NCI-H146 (cell line): ENCODE results near the gene RASSF4.
"Not testable (repeated sequence)": the region's sequence is repeated elsewhere in the genome, so short reads cannot be mapped to it uniquely, and the experiment has no call there.

Experiments used
- DNase-seq: peaks from one replicate; lab custom pipeline; 2025; lab: John Stamatoyannopoulos, UW

Gene RASSF4

DNA sequence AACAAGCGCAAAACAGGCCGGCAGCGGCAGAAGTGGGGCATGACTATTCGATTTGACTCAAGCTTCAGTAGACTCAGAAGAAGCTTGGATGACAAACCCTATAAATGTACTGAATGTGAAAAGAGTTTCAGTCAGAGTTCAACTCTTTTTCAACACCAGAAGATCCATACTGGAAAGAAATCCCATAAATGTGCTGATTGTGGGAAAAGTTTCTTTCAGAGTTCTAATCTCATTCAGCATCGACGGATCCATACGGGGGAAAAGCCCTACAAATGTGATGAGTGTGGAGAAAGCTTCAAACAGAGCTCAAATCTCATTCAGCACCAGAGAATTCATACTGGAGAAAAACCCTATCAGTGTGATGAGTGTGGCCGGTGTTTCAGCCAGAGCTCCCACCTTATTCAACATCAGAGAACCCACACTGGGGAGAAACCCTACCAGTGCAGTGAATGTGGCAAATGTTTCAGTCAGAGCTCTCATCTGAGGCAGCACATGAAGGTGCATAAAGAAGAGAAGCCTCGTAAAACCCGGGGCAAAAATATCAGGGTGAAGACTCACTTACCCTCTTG, 43.9 kb downstream of the RASSF4 start:
- no peak for DNase-seq

DNA sequence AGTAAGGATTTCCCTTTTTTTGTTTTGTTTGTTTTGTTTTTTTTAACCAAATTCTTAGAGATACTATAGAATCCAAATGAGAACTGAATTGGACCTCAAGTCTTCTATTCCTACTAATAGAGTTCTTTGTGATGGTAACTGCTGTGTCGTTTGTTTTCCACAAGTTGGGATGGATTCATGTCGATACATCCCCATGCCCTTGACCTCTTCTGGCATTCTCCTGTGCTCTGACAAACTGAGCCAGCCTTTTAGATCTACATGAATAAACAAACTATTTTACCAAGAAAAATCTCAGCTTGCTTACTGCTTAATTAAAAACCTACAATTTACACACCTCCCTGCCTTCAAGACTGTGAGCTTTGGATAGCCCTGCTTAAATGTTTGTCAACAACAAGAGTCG, 45.1 kb downstream of the RASSF4 start:
- DNase-seq, result no peak

DNA sequence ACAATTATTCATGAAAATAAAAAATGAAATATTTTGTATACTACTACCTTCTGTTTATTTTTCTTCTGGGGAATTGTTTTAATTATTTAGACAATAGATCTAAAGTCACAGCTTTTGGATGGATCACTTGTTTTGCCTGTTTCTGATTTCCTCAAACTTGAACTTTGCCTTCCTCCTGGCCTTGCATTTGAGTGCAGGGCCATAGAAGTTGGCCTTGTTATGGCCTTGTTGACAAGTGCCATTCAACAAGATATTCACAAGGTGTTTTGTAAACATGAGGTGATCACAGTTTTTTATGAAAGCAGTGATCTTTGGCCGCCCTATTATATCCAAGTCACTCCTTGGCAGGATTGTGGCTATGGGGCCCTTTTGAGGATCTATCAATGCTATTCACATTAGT, 45.7 kb downstream of the RASSF4 start:
- no peak for DNase-seq

DNA sequence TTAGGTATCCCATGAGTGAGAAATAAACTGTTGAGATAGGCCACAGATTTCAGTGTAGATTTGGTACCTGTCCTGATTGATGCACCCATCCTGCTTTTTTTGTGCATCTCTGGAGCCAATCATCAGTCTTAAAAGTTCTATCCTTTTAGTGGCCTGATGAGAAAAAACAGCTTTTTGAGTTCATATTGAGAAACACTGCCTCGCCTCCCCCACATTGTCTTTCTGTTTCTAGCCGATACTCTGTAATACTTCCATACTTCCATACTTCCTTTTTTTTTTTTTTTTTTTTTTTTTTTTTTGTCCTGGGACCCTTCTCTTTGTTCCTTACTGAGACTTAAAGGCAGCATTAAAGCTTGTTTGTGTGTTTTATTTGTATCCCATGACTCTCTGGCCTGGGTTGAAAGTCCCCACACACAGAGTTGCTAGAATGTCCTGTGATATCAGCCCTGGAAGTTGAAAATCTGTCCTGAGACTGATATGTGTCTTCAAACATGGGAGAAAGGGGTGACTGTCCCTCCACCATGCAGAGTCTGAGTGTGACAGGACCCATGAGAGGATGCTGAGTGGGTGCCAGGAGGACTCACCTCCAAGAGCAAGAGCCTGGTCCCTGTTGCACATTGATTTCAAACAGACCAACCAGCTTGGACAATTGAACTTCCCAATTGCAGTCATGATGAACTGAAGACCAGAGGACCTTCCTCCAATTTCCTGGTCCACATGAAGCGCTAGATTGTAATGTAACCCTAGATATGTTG, 46.9 kb downstream of the RASSF4 start:
- DNase-seq, result no peak

DNA sequence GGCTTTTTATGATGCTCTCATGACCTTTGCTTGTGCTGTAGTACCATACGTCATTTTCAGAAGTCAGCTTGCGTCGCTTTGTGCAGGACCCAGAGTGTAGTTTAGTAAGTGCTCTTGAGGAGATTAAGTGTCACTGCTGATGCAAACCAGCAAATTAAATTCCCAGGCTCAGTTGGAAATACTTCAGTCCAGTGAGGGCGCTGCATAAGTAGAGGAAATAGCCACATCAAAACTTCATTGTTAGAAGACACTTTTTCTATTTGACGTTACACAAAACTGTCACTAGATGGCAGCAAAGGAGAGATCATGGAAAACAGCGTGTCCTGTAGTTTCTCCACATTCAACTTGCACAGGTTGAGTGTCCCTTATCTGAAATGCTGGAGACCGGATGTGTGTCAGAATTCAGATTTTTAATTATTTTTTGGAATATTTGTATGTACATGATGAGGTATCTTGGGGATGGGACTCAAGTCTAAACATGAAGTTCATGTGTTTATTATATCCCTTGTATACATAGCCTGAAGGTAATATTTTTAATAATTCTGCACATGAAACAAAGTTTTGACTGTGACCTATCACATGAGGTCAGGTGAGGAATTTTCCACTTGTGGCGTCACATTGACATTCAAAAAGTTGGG, 49.0 kb downstream of the RASSF4 start:
- DNase-seq, result peak; percentile 59

DNA sequence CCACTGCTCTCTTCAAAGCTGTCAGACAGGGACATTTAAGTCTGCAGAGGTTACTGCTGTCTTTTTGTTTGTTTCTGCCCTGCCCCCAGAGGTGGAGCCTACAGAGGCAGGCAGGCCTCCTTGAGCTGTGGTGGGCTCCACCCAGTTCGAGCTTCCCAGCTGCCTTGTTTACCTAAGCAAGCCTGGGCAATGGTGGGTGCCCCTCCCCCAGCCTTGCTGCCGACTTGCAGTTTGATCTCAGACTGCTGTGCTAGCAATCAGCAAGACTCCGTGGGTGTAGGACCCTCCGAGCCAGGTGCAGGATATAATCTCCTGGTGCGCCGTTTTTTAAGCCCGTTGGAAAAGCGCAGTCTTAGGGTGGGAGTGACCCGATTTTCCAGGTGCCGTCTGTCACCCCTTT, 55.0 kb downstream of the RASSF4 start:
- not testable (repeated sequence) for DNase-seq

DNA sequence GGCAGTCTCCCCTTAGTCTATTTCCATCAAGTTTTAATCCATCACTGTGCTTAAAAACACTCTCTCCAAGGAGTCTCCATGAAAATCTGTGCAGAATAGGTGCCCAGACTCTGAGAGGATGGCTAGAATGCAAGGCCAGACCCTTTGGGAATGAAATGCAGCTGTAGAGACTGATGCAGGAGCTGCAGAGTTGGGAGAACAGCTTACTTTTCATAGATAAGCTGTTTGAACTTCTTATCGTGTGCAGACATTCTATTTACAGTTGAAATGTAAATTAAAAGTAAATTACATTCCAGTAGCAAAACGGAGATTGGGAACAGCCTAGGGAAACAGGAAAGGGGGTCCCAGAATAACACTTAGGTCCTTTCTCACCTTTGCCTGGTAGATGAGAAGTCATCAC, 56.0 kb downstream of the RASSF4 start:
- no peak for DNase-seq

DNA sequence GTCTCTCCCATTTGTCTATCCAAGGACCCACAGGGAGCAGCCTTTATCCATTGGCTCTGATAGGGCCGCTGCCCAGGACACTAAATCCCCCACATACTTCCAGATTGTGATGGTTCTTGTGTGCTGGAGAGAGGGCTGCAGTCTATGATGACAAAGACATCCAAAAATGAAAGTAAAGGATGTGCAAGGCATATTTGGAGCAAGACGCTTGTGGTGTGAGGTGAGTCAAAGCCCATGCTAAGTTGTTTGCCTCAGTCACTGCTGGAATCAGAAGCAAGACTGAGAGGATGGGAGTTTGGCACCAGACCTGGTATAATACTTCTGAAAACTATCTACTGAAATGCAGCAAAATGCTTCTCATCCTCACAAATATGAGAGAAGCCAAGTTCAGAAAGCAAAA, 63.8 kb downstream of the RASSF4 start:
- DNase-seq, result no peak

DNA sequence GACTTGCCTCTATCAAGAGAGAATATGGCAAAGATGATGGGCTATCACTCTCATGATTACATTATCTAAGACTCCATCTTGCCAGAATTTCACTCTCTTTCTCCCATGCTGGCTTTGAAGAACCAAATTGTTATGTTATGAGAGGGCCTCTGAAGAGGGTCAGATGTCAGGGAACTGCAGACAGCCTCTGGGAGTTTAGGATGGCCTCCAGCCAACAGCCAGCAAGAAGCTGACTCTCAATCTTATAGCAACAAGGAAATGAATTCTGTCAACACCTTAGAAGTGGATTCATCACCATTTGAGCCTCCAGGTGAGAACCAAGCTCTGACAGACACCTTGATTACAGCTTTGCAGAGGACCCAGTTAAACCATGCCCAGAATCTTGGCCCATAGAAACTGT, 74.7 kb downstream of the RASSF4 start:
- no peak for DNase-seq

DNA sequence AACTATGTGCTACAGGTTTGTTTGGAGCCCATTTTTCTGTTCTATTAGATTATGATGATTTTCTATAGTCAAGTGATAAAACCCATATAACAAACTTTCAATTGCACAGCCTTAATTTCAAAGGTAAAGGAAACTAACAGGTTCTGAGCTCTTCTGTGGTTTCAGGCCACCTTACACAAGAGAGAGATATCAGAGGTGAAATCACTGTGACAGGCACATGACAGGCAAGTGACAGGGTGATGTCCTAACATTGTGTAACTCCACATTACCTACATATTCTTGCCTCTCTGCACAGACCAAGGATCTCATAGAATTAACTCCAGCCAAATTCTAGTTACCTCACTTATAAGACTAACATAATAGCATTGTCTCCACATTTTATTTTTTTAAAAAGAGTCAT, 76.1 kb downstream of the RASSF4 start:
- DNase-seq, result no peak

DNA sequence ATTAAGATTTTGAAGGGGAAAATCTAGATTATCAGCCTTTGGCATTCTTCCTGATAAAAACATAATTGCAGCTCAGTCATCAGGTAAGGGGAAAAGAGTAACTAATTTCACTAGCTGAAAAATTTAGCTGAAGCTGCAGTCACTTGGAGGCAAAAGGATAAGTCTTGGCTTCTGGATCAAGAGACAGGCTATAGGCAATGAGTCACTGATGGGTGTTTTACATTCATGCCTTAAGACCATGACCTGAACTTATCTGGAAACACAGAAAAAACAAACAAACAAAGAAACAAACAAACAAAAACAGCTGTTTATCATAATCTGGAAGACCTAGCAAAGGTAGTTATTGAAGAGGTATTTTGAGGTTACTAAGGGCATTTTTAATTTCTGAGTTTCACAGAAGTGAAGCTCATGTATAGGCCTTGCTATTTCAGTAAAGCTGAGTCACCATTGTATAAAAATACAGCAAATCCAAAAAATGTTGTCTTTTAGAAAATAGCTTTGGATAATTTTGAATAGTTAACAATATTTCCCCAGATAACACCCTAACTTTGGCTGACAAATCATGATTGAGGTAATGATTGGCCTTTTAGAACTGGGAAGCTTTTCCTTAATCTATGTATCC, 81.4 kb downstream of the RASSF4 start:
- no peak for DNase-seq

DNA sequence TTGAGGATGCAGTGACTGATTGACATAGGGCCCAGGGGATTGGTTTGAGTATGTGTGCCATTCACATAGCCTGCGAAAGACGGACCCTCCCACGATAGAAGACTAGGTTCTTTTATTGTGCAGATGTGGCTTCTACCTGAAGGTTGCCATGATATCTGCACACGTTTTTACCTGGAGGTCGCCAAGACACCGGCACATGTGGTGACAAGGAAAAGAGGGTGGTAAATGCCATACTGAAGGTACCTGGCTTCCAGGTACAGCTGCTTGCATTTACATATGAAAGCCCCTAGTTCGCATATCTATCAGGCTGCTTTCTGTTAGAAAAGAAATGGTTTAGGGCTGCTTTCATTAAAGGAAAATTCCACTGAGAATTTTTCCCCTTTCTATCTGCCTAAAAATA, 84.7 kb downstream of the RASSF4 start:
- DNase-seq, result no peak
